Measurements from ENCODE around the gene GIPR.

Gene GIPR

GRCh38 chr19:45668342-45668871 is 386 bp downstream of the GIPR start:
- TF ChIP-seq REST (IDR thresholded peaks at IDR 0.05; ENCODE audit: insufficient read depth in 1 of 2, low read depth in 2 of 2, low read length in 2 of 2) (no peak), FOXP2 (optimal IDR thresholded peaks at IDR 0.05; ENCODE audit: borderline replicate concordance, extremely low read depth, extremely low read length, insufficient read depth) (no peak), TAF1 (IDR thresholded peaks at IDR 0.05; ENCODE audit: borderline replicate concordance, insufficient read depth, low read length) (no peak), SIN3A (IDR thresholded peaks at IDR 0.05; ENCODE audit: borderline replicate concordance, insufficient read depth, low read length) (no peak), POLR2AphosphoS5 (IDR thresholded peaks at IDR 0.05; ENCODE audit: low read depth, low read length) (no peak)

- TF ChIP-seq REST (IDR thresholded peaks at IDR 0.05; ENCODE audit: insufficient read depth in 1 of 2, low read depth in 2 of 2, low read length in 2 of 2) (no peak), FOXP2 (optimal IDR thresholded peaks at IDR 0.05; ENCODE audit: borderline replicate concordance, extremely low read depth, extremely low read length, insufficient read depth) (no peak), SIN3A (IDR thresholded peaks at IDR 0.05; ENCODE audit: borderline replicate concordance, insufficient read depth, low read length) (no peak), POLR2AphosphoS5 (IDR thresholded peaks at IDR 0.05; ENCODE audit: low read depth, low read length) (peak; percentile 48; the same call in 1 of the 2 replicates), TAF1 (IDR thresholded peaks at IDR 0.05; ENCODE audit: borderline replicate concordance, insufficient read depth, low read length) (no peak)
Measured at GRCh38 chr19:45670670-45671453, 2.8 kb downstream of the GIPR start.

- TF ChIP-seq FOXP2 (optimal IDR thresholded peaks at IDR 0.05; ENCODE audit: borderline replicate concordance, extremely low read depth, extremely low read length, insufficient read depth): no peak
Measured at GRCh38 chr19:45674946-45675345, 6.9 kb downstream of the GIPR start.

- no peak for TF ChIP-seq SIN3A (IDR thresholded peaks at IDR 0.05; ENCODE audit: borderline replicate concordance, insufficient read depth, low read length)
- TF ChIP-seq TAF1 (IDR thresholded peaks at IDR 0.05; ENCODE audit: borderline replicate concordance, insufficient read depth, low read length): no peak
- no peak for TF ChIP-seq REST (IDR thresholded peaks at IDR 0.05; ENCODE audit: insufficient read depth in 1 of 2, low read depth in 2 of 2, low read length in 2 of 2)
- no peak for TF ChIP-seq FOXP2 (optimal IDR thresholded peaks at IDR 0.05; ENCODE audit: borderline replicate concordance, extremely low read depth, extremely low read length, insufficient read depth)
- TF ChIP-seq POLR2AphosphoS5 (IDR thresholded peaks at IDR 0.05; ENCODE audit: low read depth, low read length): no peak
Measured at GRCh38 chr19:45676851-45677263, 8.8 kb downstream of the GIPR start.

- TF ChIP-seq SIN3A (IDR thresholded peaks at IDR 0.05; ENCODE audit: borderline replicate concordance, insufficient read depth, low read length): no peak
- no peak for TF ChIP-seq TAF1 (IDR thresholded peaks at IDR 0.05; ENCODE audit: borderline replicate concordance, insufficient read depth, low read length)
- TF ChIP-seq REST (IDR thresholded peaks at IDR 0.05; ENCODE audit: insufficient read depth in 1 of 2, low read depth in 2 of 2, low read length in 2 of 2): no peak
- no peak for TF ChIP-seq POLR2AphosphoS5 (IDR thresholded peaks at IDR 0.05; ENCODE audit: low read depth, low read length)
- no peak for TF ChIP-seq FOXP2 (optimal IDR thresholded peaks at IDR 0.05; ENCODE audit: borderline replicate concordance, extremely low read depth, extremely low read length, insufficient read depth)
Measured at GRCh38 chr19:45677351-45678230, 9.6 kb downstream of the GIPR start.

Measured in PFSK-1 (cell line).